K562 (cell line): ENCODE measurements around the gene GRAMD1B. TPM values are rescaled to one million over a fixed set of nuclear protein-coding genes. Genes with fewer than 3 reads are reported as not detected.

Experiments used
- ATAC-seq: fragments of 200-7000 bp; cut with Tn5 transposase; 3 replicates; pipeline ENCODE4 v1.9.1; 2020; ENCODE audit warnings: moderate library complexity
- BruUV-seq: library from RNA; stranded (reverse); fragments of 400-500 nt; replicated peaks from 2 replicates; lab custom pipeline; 2021; lab: Mats Ljungman, UMichigan
- CTCF ChIA-PET: fragments of 300-600 bp; formaldehyde crosslinking; extraction: SDS; loops from one replicate; lab custom pipeline; 2021; ENCODE audit warnings: low intra/inter-chr PET ratio; lab: Yijun Ruan, JAX
- POLR2A ChIA-PET: fragments of 300-600, 350-650 bp; sonication (Branson Sonifier 250); formaldehyde crosslinking; extraction: SDS; loops from one replicate; lab custom pipeline; 2021; ENCODE audit warnings: antibody characterized with exemption, inconsistent platforms; lab: Yijun Ruan, JAX
- DNase-seq, 4 experiments: peaks; one replicate each; pipeline versions ENCODE4 v3.0.0 to v3.0.0-alpha.2; 2011 to 2018; ENCODE audit warnings: low spot score in 3 of 4, mixed read lengths in 3 of 4; ENCODE audit errors: extremely low read depth in 1 of 4
- FAIRE-seq: peaks from 2 replicates; lab custom pipeline; 2011; peaks lifted over from hg19 to GRCh38; lab: Jason Lieb, UNC
- H2AFZ ChIP-seq: 2 replicates; pipeline ENCODE4 v1.6.0; 2011; ENCODE audit warnings: low read depth, low read length, control low read depth, inconsistent platforms
- H3K27ac ChIP-seq: fragments of 200-600 bp; 3 replicates; pipeline ENCODE4 v1.8.0; 2011; ENCODE audit warnings: low read depth, mild to moderate bottlenecking, control low read depth, inconsistent platforms, low read length, moderate library complexity, mixed read lengths; ENCODE audit errors: extremely low read depth
- H3K27me3 ChIP-seq, 2 experiments: fragments of 300-600 bp in 1 of 2; 2 replicates in 1 of 2; 3 replicates in 1 of 2; pipeline versions ENCODE4 v1.6.0 to v1.8.0; 2011; ENCODE audit warnings: inconsistent platforms in 2 of 2, low read length in 2 of 2, mild to moderate bottlenecking in 1 of 2, mixed read lengths in 1 of 2, moderate library complexity in 1 of 2; ENCODE audit not compliant: control insufficient read depth in 2 of 2, insufficient read depth in 2 of 2
- H3K36me3 ChIP-seq: fragments of 300-600 bp; 3 replicates; pipeline ENCODE4 v1.8.0; 2011; ENCODE audit warnings: mild to moderate bottlenecking, low read length, inconsistent platforms; ENCODE audit not compliant: control insufficient read depth, insufficient read depth
- H3K4me1 ChIP-seq, 2 experiments: fragments of 200-600 bp in 1 of 2; replicated peaks in 1 of 2; 2 replicates in 1 of 2; 3 replicates in 1 of 2; pipeline versions ENCODE4 v1.5.1 to v1.8.0; 2011; ENCODE audit warnings: inconsistent platforms in 2 of 2, low read length in 2 of 2, mild to moderate bottlenecking in 1 of 2, mixed read lengths in 1 of 2, moderate library complexity in 1 of 2; ENCODE audit not compliant: control insufficient read depth in 2 of 2, insufficient read depth in 2 of 2
- H3K4me2 ChIP-seq: 2 replicates; pipeline ENCODE4 v1.6.1; 2011; ENCODE audit warnings: low read length, control low read depth, inconsistent platforms, mixed read lengths; ENCODE audit not compliant: insufficient read depth
- H3K4me3 ChIP-seq: fragments of 200-600 bp; sonication (generic), shearing (Covaris generic); 2 replicates; pipeline ENCODE4 v1.5.1; 2016; ENCODE audit warnings: control low read depth, inconsistent platforms
- H3K79me2 ChIP-seq: fragments of 200-600 bp; 3 replicates; pipeline ENCODE4 v1.8.0; 2011; ENCODE audit warnings: low read length, inconsistent platforms; ENCODE audit not compliant: control insufficient read depth, insufficient read depth
- H3K9ac ChIP-seq, 2 experiments: 2 replicates each; pipeline versions ENCODE4 v1.6.0 to v1.6.1; 2011; ENCODE audit warnings: low read depth in 2 of 2, low read length in 2 of 2, control low read depth in 1 of 2, inconsistent platforms in 1 of 2, mild to moderate bottlenecking in 1 of 2, mixed read lengths in 1 of 2; ENCODE audit not compliant: insufficient read depth in 1 of 2
- H3K9me1 ChIP-seq: one replicate; pipeline ENCODE4 v1.6.0; 2011; ENCODE audit warnings: inconsistent platforms, mild to moderate bottlenecking, low read length, moderate library complexity; ENCODE audit not compliant: control insufficient read depth, insufficient read depth
- H3K9me3 ChIP-seq: replicated peaks from 2 replicates; pipeline ENCODE4 v1.5.1; 2011; ENCODE audit warnings: low read depth, low read length, inconsistent platforms; ENCODE audit not compliant: control insufficient read depth, insufficient read depth
- H4K20me1 ChIP-seq: replicated peaks from 2 replicates; pipeline ENCODE4 v1.6.1; 2011; ENCODE audit warnings: low read length, inconsistent platforms, mixed read lengths; ENCODE audit not compliant: control insufficient read depth, insufficient read depth
- BRF2 ChIP-seq: IDR thresholded peaks from 3 replicates; pipeline ENCODE4 v1.6.1; 2011; ENCODE audit warnings: borderline replicate concordance, mild to moderate bottlenecking; ENCODE audit not compliant: insufficient read length, insufficient read depth
- ELF1 ChIP-seq: fragments of 200-800 bp; sonication (Bioruptor generic); IDR thresholded peaks from 2 replicates; pipeline ENCODE4 v1.6.1; 2016; ENCODE audit warnings: missing genetic modification characterization, missing compliant biosample characterization
- ETS1 ChIP-seq: conservative IDR thresholded peaks from 2 replicates; pipeline ENCODE4 v1.6.1; 2011; ENCODE audit warnings: low read depth, mild to moderate bottlenecking, low read length; ENCODE audit not compliant: control insufficient read depth
- ETV5 ChIP-seq: sonication (generic); formaldehyde crosslinking; IDR thresholded peaks from 2 replicates; pipeline ENCODE4 v1.4.0; 2020; ENCODE audit warnings: low read depth, mild to moderate bottlenecking, missing genetic modification reagents
- ETV6 ChIP-seq, 3 experiments: fragments of 150-350 bp in 1 of 3; sonication (generic) in 1 of 3; formaldehyde crosslinking in 1 of 3; IDR thresholded peaks; 2 replicates each; pipeline versions ENCODE4 v1.6.1 to v1.8.0; 2014 to 2022; ENCODE audit warnings: borderline replicate concordance in 2 of 3, low read depth in 2 of 3, antibody characterized with exemption in 1 of 3, low read length in 1 of 3, mild to moderate bottlenecking in 1 of 3, missing genetic modification reagents in 1 of 3
- HDAC1 ChIP-seq, 2 experiments: fragments of 450-650 bp; IDR thresholded peaks; 2 replicates each; pipeline ENCODE4 v1.6.1; 2016 to 2017; ENCODE audit warnings: inconsistent platforms in 1 of 2, mild to moderate bottlenecking in 1 of 2, moderate library complexity in 1 of 2
- LCOR ChIP-seq: sonication (generic); formaldehyde crosslinking; IDR thresholded peaks from 2 replicates; pipeline ENCODE4 v1.8.0; 2022; ENCODE audit warnings: mild to moderate bottlenecking, missing genetic modification reagents
- MXI1 ChIP-seq: IDR thresholded peaks from 2 replicates; pipeline ENCODE4 v1.6.1; 2011; ENCODE audit warnings: low read depth, mild to moderate bottlenecking, improper control_type of control experiment, low read length
- NCOA6 ChIP-seq: fragments of 450-650 bp; IDR thresholded peaks from 2 replicates; pipeline ENCODE4 v1.6.1; 2017; ENCODE audit warnings: mild to moderate bottlenecking
- NKRF ChIP-seq: fragments of 450-650 bp; IDR thresholded peaks from 2 replicates; pipeline ENCODE4 v1.6.1; 2016; ENCODE audit warnings: borderline replicate concordance
- RHOXF2B ChIP-seq: fragments of 250-450 bp; sonication (Bioruptor Pico); conservative IDR thresholded peaks from 2 replicates; pipeline ENCODE4 v1.5.1; 2021
- SIN3A ChIP-seq, 2 experiments: fragments of 150-350 bp in 1 of 2; IDR thresholded peaks; 2 replicates each; pipeline ENCODE4 v1.6.1; 2011 to 2016; ENCODE audit warnings: borderline replicate concordance in 2 of 2, low read depth in 2 of 2, low read length in 2 of 2, mild to moderate bottlenecking in 2 of 2, moderate library complexity in 2 of 2; ENCODE audit not compliant: control insufficient read depth in 1 of 2
- whole genome bisulfite sequencing: fragments of 100-300 bp; shearing (Covaris generic); methylation state at CpG from one replicate; pipeline ENCODE4 v1.1.6; 2016; ENCODE audit warnings: low coverage, mixed read lengths; ENCODE audit not compliant: insufficient coverage; ENCODE audit errors: missing lambda C conversion rate; 5-methylcytosine and 5-hydroxymethylcytosine counted together
- in situ Hi-C: fragments of 300-500 bp; cut with MboI; formaldehyde crosslinking; loops from 4 replicates; pipeline ENCODE4 v1.15.0; 2018; ENCODE audit warnings: inconsistent platforms, mixed read lengths
- intact Hi-C: fragments of 100-400 bp; cut with micrococcal nuclease; formaldehyde crosslinking; loops from 2 replicates; pipeline ENCODE4 v1.14.2; 2022
- polyA plus RNA-seq, 8 experiments: library from polyadenylated mRNA; depleted of rRNA in 4 of 8; stranded (reverse) in 5 of 8; unstranded in 3 of 8; fragments of >200 nt; fragmentation: Nextera tagmentation in 2 of 8; fragmentation: Illumina TruSeq in 1 of 8; extraction: Ambion mirVana in 2 of 8; extraction: Trizol in 1 of 8; gene quantifications; 2 replicates each; pipeline versions ENCODE4 v1.2.1 to v1.2.3, GENCODE V29; 2011 to 2014; ENCODE audit warnings: inconsistent platforms in 1 of 8, missing spikeins in 1 of 8
- total RNA-seq, 7 experiments: library from RNA; depleted of rRNA in 6 of 7; stranded (reverse); fragments of >200 nt in 6 of 7; fragmentation: Illumina TruSeq in 2 of 7; extraction: Trizol in 2 of 7; gene quantifications; 2 replicates each; pipeline versions ENCODE4 v1.2.1 to v1.2.3, GENCODE V29; 2011 to 2021; ENCODE audit warnings: low replicate concordance in 1 of 7
- TF ChIP-seq, protein P1 (sequence below): fragments of 250-450 bp; sonication (Bioruptor Pico); IDR thresholded peaks from 2 replicates; pipeline ENCODE4 v1.8.0; 2022; ENCODE audit warnings: inconsistent platforms, mild to moderate bottlenecking, moderate library complexity, borderline replicate concordance

The GRAMD1B gene
- total and polyA plus RNA-seq, 9 of the 15 experiments (the other 6 are each of a cell fraction or from before 2014, with no cell fraction given) = 0.31 TPM; not detected in 8

DNA sequence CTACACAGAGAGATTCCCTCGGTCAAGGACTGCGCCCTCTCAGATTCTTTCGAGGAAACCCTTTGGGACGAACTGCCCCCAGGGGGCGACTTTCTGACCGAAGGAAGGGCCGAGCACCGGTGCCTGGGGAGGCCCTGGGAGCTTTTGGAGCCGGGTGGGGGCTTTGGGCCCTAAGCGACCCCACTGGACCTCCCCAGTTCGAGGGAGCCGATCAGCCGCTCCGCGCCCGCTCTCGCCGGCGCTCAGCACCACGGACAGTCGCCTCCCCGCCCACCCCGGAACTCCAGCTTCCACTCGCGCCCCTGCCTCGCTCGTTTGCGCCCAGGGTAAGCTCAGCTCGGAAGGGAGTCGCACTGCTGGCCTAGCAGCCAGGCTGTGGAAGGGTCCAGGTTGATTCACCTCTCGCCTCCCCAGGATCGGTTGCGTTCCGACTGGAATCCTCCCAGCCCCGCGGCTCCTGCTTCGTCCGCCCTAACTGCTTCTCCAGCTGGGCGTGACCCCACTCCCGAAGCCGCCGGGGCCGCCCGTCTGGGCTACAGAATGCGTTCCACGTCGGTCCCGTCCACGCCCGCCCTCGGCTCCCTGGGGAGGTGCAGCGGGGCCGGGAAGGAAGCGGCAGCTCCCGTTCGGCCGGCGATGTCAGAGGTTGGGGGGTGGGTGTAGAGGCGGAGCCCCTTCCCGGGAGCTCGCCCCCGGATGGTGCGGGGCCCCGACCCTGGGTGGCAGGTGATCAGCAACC is 223.9 kb downstream of the GRAMD1B start:
- H3K9ac ChIP-seq = peak overlapping the region in 1 of 2 experiments; percentile 87; a peak in 2 of 4 replicates
- no peaks in the 10 kb centered on the region for H3K9me1 ChIP-seq
- peaks cover 0 to 13% of the 10 kb centered on the region in 2 experiments; a peak in 3 of 5 replicates for H3K4me1 ChIP-seq
- H3K4me2 ChIP-seq = peak overlapping the region; percentile 87
- no peaks in the 10 kb centered on the region for H3K79me2 ChIP-seq
- H3K4me3 ChIP-seq = peak overlapping the region; percentile 41
- CTCF ChIA-PET = no interaction called here
- H4K20me1 ChIP-seq = no peaks in the 10 kb centered on the region
- ATAC-seq = peak; percentile 87
- in situ Hi-C loops (no loop called here), intact Hi-C loops (no loop called here)
- peak; percentile 36 to 64 (median 61) for DNase-seq
- no peaks in the 10 kb centered on the region for H3K36me3 ChIP-seq
- peak overlapping the region; percentile 83 for H2AFZ ChIP-seq
- 5% methylated on average over 48 of the region's 64 CpGs for WGBS
- no peak for FAIRE-seq
- H3K27ac ChIP-seq = no peak overlapping the region
- no peaks in the 10 kb centered on the region for H3K9me3 ChIP-seq
- POLR2A ChIA-PET = interaction anchor here (0.8 kb wide), 1 partner anchor 26 kb away, joined by 3 read pairs; no protein-coding TSS in a partner anchor
- no TSS peak for BruUV-seq
- peaks cover 3 to 8% of the 10 kb centered on the region in 2 experiments; a peak in 3 of 5 replicates for H3K27me3 ChIP-seq
- TF ChIP-seq BRF2 (no peak), ETS1 (peak; percentile 76; the same call in 1 of the 2 replicates), ETV5 (CRISPR knock-in tag) (0 out of 2 replicates have a peak, but pooled peaks have one; percentile 11), NKRF (peak; percentile 55; the same call in 1 of the 2 replicates), SIN3A (IDR thresholded peaks at IDR 0.05; ENCODE audit: borderline replicate concordance in 2 of 2, control insufficient read depth in 1 of 2, low read depth in 2 of 2, low read length in 2 of 2) (peak; percentile 65 to 96; a peak in 3 of 4 replicates), ETV6 (IDR thresholded peaks at IDR 0.05; ENCODE audit: borderline replicate concordance in 1 of 2, low read depth in 2 of 2, low read length in 1 of 2) (no peak), ETV6 (CRISPR knock-in tag; IDR thresholded peaks at IDR 0.05; ENCODE audit: borderline replicate concordance) (no peak), RHOXF2B (CRISPR knock-in tag) (no peak), NCOA6 (peak; percentile 85; the same call in 1 of the 2 replicates), HDAC1 (IDR thresholded peaks at IDR 0.05) (peak in 1 of 2 experiments; percentile 89; a peak in 2 of 4 replicates), MXI1 (no peak), ELF1 (tag) (peak; percentile 72), LCOR (CRISPR knock-in tag) (peak; percentile 52; the same call in 1 of the 2 replicates)
- TF ChIP-seq, protein P1, sequence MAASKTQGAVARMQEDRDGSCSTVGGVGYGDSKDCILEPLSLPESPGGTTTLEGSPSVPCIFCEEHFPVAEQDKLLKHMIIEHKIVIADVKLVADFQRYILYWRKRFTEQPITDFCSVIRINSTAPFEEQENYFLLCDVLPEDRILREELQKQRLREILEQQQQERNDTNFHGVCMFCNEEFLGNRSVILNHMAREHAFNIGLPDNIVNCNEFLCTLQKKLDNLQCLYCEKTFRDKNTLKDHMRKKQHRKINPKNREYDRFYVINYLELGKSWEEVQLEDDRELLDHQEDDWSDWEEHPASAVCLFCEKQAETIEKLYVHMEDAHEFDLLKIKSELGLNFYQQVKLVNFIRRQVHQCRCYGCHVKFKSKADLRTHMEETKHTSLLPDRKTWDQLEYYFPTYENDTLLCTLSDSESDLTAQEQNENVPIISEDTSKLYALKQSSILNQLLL = no peak
